ENCODE measurements around the gene NPTX1.

NPTX1 gene

GRCh38 chr17:80424878-80425765 is 51.3 kb downstream of the NPTX1 start:
- DNase-seq, result no peak

GRCh38 chr17:80424261-80424660 is 52.1 kb downstream of the NPTX1 start:
- DNase-seq, result no peak

DNA sequence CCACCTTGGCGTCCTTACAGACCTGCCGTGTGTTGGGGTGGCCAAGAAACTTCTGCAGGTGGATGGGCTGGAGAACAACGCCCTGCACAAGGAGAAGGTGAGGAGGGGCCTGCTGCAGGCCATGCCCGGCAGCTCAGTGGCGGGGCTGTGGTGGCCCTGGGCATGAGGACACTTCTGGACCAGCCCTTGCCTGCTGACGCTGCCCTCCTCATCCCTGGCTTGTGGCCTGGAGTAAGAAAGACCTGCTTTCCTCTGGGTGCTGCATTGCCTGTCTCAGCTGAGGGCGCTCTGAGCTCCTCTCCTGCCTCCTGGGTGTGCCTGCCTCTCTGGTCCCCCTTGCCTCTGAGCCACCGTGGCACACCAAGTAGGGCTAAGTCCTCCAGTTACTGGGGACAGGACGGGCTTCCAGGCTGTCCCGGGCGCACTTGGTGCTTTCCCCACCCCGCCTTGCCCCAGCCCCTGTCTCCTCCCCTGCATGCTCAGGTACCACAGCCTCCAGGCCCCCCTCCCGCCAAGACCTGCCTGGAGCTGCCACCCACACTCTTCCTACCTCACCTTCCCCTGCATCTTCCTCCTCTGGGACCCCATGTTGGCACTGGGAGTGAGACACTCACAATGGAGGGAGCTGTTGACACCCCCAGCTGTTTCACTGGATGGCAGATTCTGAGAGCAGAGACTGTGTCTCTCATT is 52.7 kb downstream of the NPTX1 start:
- DNase-seq, result no peak

GRCh38 chr17:80422981-80423380 is 53.4 kb downstream of the NPTX1 start:
- no peak for DNase-seq

DNA sequence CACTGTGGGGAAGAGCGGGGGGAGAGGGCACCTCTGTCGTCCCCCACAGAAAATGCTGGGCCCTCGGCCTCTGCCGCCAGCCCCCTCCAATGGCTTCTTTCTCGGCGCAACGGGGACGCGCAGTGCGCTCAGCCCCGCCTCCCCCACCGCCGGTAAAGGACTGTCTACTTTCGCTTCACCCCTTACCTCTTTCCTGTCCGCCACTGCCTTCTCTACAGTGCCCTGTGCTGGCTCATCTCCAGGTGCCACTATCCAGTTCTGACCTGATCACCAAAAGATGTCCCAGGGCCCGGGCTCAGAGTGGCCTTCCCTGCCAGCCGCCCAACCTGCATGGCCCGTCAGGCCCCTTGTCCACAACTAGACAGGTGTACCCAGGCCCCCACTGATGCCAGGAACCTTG is 54.1 kb downstream of the NPTX1 start:
- DNase-seq, result no peak

DNA sequence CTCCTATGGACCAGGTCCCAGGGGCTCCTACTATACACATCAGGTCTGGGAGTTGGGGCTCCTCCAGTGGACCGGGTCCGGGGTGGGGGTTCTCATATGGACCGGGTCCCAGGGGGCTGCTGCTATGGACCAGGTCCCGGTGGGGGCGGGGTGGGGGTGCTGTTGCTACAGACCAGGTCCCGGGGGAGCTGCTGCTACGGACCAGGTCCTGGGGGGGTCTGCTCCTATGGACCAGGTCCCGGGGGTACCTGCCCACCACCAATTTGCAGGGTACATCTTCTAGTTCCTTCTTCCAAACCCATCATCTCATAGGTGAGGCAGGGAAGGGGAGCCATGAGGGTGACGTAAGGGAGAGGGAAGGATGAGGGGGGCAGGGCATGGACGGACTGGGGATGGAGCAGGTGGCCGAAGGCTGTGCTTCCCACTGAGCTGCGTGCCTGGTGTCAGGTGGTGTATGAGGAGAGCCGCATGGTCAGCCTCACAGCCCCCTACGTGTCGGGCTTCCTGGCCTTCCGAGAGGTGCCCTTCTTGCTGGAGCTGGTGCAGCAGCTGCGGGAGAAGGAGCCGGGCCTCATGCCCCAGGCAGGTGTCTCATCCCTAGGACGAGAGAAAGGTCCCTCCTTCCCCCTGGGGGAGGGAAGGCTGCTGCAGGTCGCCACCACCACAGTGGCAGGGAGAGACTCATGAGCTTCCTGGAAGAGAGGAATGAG is 54.9 kb downstream of the NPTX1 start:
- DNase-seq, result no peak

DNA sequence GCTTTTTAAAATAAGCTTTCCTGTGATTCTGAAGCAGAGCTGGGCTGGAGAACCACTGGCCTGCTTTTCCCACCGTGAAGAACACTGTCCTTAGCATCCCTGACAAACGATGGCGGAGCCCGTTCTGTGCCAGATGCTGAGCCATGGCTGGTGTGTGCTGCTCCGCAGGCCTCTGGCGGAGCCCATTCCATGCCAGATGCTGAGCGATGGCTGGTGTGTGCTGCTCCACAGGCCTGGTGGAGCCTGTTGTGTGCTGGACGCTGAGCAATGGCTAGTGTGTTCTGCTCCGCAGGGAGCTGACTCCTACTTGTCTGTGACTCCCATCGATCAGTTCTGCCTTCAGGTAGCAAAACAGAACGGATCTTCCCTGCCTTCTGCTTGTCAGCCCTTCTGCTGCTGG is 57.2 kb downstream of the NPTX1 start:
- no peak for DNase-seq

GRCh38 chr17:80418589-80418988 is 57.8 kb downstream of the NPTX1 start:
- no peak for DNase-seq

All from CD4-positive, alpha-beta T cell treated with Interleukin-4 for 1 hour (primary cell).